ENCODE measurements around the gene SLC36A4.
"Not testable (repeated sequence)": the region's sequence is repeated elsewhere in the genome, so short reads cannot be mapped to it uniquely, and the experiment has no call there.

Gene SLC36A4

GRCh38 chr11:93194673-93195291 is 3.0 kb downstream of the SLC36A4 start:
- no peak for DNase-seq (ENCODE audit: low spot score)

GRCh38 chr11:93193731-93194130 is 4.1 kb downstream of the SLC36A4 start:
- no peak for DNase-seq (ENCODE audit: low spot score)

- DNase-seq (ENCODE audit: low spot score) = no peak
These were observed 5.6 kb downstream of the SLC36A4 start for GRCh38 chr11:93192163-93192562.

- DNase-seq (ENCODE audit: low spot score) = no peak
These were observed 8.3 kb downstream of the SLC36A4 start for GRCh38 chr11:93189462-93189861.

- no peak for DNase-seq (ENCODE audit: low spot score)
These were observed 9.1 kb downstream of the SLC36A4 start for GRCh38 chr11:93188726-93189125.

- no peak for DNase-seq (ENCODE audit: low spot score)
These were observed 10.5 kb downstream of the SLC36A4 start for GRCh38 chr11:93187290-93187689.

- not testable (repeated sequence) for DNase-seq (ENCODE audit: low spot score)
These were observed 19.9 kb downstream of the SLC36A4 start for GRCh38 chr11:93177891-93178290.

- DNase-seq (ENCODE audit: low spot score) = no peak
These were observed 27.7 kb downstream of the SLC36A4 start for GRCh38 chr11:93169950-93170561.

- no peak for DNase-seq (ENCODE audit: low spot score)
These were observed 28.6 kb downstream of the SLC36A4 start for GRCh38 chr11:93169143-93169542.

GRCh38 chr11:93166862-93167261 is 30.9 kb downstream of the SLC36A4 start:
- DNase-seq (ENCODE audit: low spot score) = no peak

GRCh38 chr11:93166194-93166593 is 31.6 kb downstream of the SLC36A4 start:
- no peak for DNase-seq (ENCODE audit: low spot score)

GRCh38 chr11:93160808-93161207 is 37.0 kb downstream of the SLC36A4 start:
- DNase-seq (ENCODE audit: low spot score) = no peak

- DNase-seq (ENCODE audit: low spot score) = no peak
These were observed 37.6 kb downstream of the SLC36A4 start for GRCh38 chr11:93160156-93160555.

GRCh38 chr11:93159721-93160120 is 38.1 kb downstream of the SLC36A4 start:
- DNase-seq (ENCODE audit: low spot score) = no peak

GRCh38 chr11:93155738-93156137 is 42.1 kb downstream of the SLC36A4 start:
- DNase-seq (ENCODE audit: low spot score) = no peak

GRCh38 chr11:93145390-93145915 is 52.3 kb downstream of the SLC36A4 start:
- DNase-seq (ENCODE audit: low spot score) = no peak

- no peak for DNase-seq (ENCODE audit: low spot score)
These were observed 54.0 kb downstream of the SLC36A4 start for GRCh38 chr11:93143800-93144199.

- DNase-seq (ENCODE audit: low spot score) = no peak
These were observed 54.6 kb downstream of the SLC36A4 start for GRCh38 chr11:93143186-93143585.

- DNase-seq (ENCODE audit: low spot score) = no peak
These were observed 64.2 kb downstream of the SLC36A4 start for GRCh38 chr11:93133488-93134109.

GRCh38 chr11:93132836-93133235 is 65.0 kb downstream of the SLC36A4 start:
- no peak for DNase-seq (ENCODE audit: low spot score)

GRCh38 chr11:93131709-93132108 is 66.1 kb downstream of the SLC36A4 start:
- no peak for DNase-seq (ENCODE audit: low spot score)

GRCh38 chr11:93128574-93128973 is 69.2 kb downstream of the SLC36A4 start:
- DNase-seq (ENCODE audit: low spot score) = no peak

- no peak for DNase-seq (ENCODE audit: low spot score)
These were observed 74.4 kb downstream of the SLC36A4 start for GRCh38 chr11:93123351-93123898.
